ENCODE results near the gene ANXA11.
"Not testable (repeated sequence)": the region's sequence is repeated elsewhere in the genome, so short reads cannot be mapped to it uniquely, and the experiment has no call there.

The ANXA11 gene

DNA sequence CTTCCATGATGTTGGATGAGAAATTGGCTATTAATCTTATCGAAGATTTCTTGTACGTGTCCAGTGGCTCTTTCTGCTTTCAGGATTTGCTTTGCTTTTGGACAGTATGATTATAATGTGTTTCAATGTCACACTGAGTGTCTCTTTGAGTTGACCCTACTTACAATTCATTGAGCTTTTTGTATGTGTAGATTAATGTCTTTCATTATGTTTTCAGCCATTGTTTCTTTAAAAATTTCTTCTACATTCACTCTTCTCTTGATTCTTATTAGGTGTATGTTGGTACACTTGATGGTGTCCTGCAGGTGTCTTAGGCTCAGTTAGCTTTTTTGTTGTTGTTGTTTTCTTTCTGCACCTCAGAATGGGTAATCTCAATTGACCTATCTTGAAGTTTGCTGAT is 56.2 kb downstream of the ANXA11 start:
- no peak overlapping the region for H3K4me3 ChIP-seq (ENCODE audit: low read length in 2 of 2)
- H3K27ac ChIP-seq (ENCODE audit: low read depth in 2 of 2, low read length in 2 of 2), result no peak overlapping the region
- peaks cover 8 to 11% of the 10 kb centered on the region in 2 donors for H3K4me1 ChIP-seq (ENCODE audit: control insufficient read depth in 2 of 2, insufficient read depth in 2 of 2, low read length in 2 of 2)
- H3K9me3 ChIP-seq (ENCODE audit: control insufficient read depth in 2 of 2, low read length in 2 of 2), result peaks cover 0 to 2% of the 10 kb centered on the region in 2 donors
- peaks cover 27 to 35% of the 10 kb centered on the region in 2 donors for H3K36me3 ChIP-seq (ENCODE audit: control insufficient read depth in 2 of 2, insufficient read depth in 2 of 2, low read length in 2 of 2)
- no peaks in the 10 kb centered on the region for H3K27me3 ChIP-seq (ENCODE audit: control insufficient read depth in 2 of 2, insufficient read depth in 2 of 2, low read length in 2 of 2)
- no peak overlapping the region for H3K9ac ChIP-seq (ENCODE audit: low read depth in 1 of 2, low read length in 2 of 2)

DNA sequence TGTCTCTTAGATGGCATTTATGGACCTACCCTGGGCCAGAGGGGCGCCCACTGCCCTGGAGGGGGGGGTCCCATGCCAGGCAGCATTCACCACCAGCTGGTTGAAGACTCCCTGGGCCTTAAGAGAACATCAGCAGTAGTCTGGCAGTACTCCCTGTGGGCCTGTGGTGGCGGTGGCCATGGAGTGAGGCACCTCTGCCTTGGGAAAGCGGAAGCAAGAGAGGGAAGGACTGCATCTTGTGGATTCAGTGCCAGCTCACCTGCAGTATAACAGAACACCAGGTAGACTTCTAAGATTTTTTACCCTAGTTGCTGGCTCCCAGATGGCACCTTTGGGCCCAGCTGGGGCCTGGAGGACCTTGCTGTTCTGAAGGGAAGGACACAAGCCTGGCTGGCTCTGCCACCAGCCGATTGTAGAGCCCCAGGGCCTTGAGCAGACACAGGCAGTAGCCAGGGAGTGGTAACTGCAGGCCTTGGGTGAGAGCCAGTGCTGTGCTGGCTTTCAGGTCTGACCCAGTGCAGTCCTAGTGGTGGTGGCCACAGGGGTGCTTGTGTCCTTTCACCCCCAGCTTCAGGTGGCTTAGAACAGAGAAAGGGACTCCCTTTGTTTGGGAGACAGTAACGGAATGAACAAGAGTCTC is 57.1 kb downstream of the ANXA11 start:
- H3K27ac ChIP-seq (ENCODE audit: low read depth in 2 of 2, low read length in 2 of 2), result no peak overlapping the region
- H3K27me3 ChIP-seq (ENCODE audit: control insufficient read depth in 2 of 2, insufficient read depth in 2 of 2, low read length in 2 of 2), result no peaks in the 10 kb centered on the region
- no peak overlapping the region for H3K4me3 ChIP-seq (ENCODE audit: low read length in 2 of 2)
- peaks cover 12 to 16% of the 10 kb centered on the region in 2 donors for H3K4me1 ChIP-seq (ENCODE audit: control insufficient read depth in 2 of 2, insufficient read depth in 2 of 2, low read length in 2 of 2)
- peaks cover 19 to 29% of the 10 kb centered on the region in 2 donors for H3K36me3 ChIP-seq (ENCODE audit: control insufficient read depth in 2 of 2, insufficient read depth in 2 of 2, low read length in 2 of 2)
- peaks cover 0 to 2% of the 10 kb centered on the region in 2 donors for H3K9me3 ChIP-seq (ENCODE audit: control insufficient read depth in 2 of 2, low read length in 2 of 2)
- no peak overlapping the region for H3K9ac ChIP-seq (ENCODE audit: low read depth in 1 of 2, low read length in 2 of 2)

DNA sequence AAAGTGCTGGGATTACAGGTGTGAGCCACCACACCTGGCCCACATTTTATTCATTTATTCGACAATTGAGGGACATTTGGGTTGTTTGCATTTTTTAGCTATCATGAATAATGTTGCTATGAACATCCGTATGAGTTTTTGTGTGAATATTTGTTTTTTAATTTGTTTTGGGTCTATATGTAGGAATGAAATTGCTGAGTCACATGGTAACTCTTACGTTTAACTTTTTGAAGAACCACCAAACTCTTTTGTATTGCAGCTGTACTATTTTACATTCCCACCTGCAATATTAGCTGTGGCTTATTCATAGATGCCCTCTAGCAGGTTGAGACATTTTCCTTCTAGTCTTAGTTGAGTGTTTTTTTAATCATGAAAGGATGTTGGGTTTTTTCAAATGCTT is 58.4 kb downstream of the ANXA11 start:
- Histone ChIP-seq H3K9me3 (ENCODE audit: control insufficient read depth in 2 of 2, low read length in 2 of 2) (peaks cover 0 to 2% of the 10 kb centered on the region in 2 donors), H3K36me3 (ENCODE audit: control insufficient read depth in 2 of 2, insufficient read depth in 2 of 2, low read length in 2 of 2) (peaks cover 7 to 16% of the 10 kb centered on the region in 2 donors), H3K27me3 (ENCODE audit: control insufficient read depth in 2 of 2, insufficient read depth in 2 of 2, low read length in 2 of 2) (peaks cover 0 to 4% of the 10 kb centered on the region in 2 donors), H3K4me1 (ENCODE audit: control insufficient read depth in 2 of 2, insufficient read depth in 2 of 2, low read length in 2 of 2) (peaks cover 12 to 16% of the 10 kb centered on the region in 2 donors), H3K9ac (ENCODE audit: low read depth in 1 of 2, low read length in 2 of 2) (no peak overlapping the region), H3K4me3 (ENCODE audit: low read length in 2 of 2) (no peak overlapping the region), H3K27ac (ENCODE audit: low read depth in 2 of 2, low read length in 2 of 2) (no peak overlapping the region)

DNA sequence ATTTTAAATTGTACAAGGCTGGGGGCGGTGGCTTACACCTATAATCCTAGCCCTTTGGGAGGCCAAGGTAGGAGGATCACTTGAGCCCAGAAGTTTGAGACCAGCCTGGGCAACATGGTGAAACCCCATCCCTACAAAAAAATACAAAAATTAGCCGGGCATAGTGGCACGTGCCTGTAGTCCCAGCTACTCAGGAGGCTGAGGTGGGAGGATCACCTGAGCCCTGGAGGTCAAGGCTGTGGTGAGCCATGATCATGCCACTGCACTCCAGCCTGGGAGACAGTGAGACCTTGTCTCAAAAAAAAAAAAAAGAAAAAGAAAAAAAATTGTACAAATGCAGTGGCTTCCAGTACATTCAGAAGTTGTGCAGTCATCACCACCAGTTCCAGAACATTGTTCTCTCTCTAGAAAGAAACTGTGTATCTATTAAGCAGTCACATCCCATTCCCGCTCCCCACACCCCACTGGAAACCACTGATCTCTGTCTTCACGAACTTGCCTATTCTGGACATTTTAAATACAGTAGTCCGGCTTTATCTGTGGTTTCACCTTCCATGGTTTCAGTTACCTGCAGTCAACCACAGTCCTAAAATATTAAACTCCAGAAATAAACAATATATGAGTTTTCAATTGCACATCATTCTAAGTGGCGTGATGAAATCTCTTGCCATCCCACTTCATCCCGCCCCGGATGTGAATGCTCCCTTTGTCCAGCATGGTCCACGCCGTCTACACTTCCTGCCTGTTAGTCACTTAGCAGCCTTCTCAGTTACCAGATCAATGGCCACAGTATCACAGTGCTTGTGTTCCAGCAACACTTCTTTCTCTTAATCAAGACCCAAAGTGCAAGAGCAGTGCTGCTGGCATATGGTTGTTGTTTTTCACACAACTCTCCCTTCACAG is 59.7 kb downstream of the ANXA11 start:
- not testable (repeated sequence) for H3K27me3 ChIP-seq (ENCODE audit: control insufficient read depth in 2 of 2, insufficient read depth in 2 of 2, low read length in 2 of 2); H3K9me3 ChIP-seq (ENCODE audit: control insufficient read depth in 2 of 2, low read length in 2 of 2); H3K36me3 ChIP-seq (ENCODE audit: control insufficient read depth in 2 of 2, insufficient read depth in 2 of 2, low read length in 2 of 2); H3K9ac ChIP-seq (ENCODE audit: low read depth in 1 of 2, low read length in 2 of 2); H3K27ac ChIP-seq (ENCODE audit: low read depth in 2 of 2, low read length in 2 of 2); H3K4me3 ChIP-seq (ENCODE audit: low read length in 2 of 2)
- H3K4me1 ChIP-seq (ENCODE audit: control insufficient read depth in 2 of 2, insufficient read depth in 2 of 2, low read length in 2 of 2), result peaks cover 12 to 16% of the 10 kb centered on the region in 2 donors

DNA sequence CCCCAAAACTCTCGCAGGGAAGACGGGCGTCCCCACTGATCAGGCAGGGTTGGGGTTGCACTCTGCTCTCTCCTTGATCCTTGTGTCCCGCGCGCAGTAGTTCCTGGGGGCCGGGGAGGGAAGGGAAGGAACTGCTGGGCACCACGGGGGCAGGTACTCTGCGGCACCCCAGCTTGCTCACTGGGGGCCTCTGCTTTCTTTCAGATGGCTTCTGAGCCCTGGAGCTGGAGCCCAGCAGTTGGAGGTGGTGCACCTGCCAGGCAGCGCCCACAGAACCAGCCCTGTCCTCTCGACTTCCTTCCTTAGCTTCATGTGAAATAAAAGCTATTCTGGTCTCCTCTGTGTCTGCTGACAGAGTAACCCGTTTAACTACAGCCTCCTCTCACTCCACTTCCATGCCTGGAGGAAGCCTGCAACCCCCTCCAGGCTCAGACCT is 60.6 kb downstream of the ANXA11 start:
- H3K4me1 ChIP-seq (ENCODE audit: control insufficient read depth in 2 of 2, insufficient read depth in 2 of 2, low read length in 2 of 2), result peaks cover 12 to 13% of the 10 kb centered on the region in 2 donors
- no peak overlapping the region for H3K4me3 ChIP-seq (ENCODE audit: low read length in 2 of 2)
- H3K27me3 ChIP-seq (ENCODE audit: control insufficient read depth in 2 of 2, insufficient read depth in 2 of 2, low read length in 2 of 2), result peaks cover 0 to 7% of the 10 kb centered on the region in 2 donors
- peak overlapping the region in 1 of 2 donors; percentile 38 for H3K27ac ChIP-seq (ENCODE audit: low read depth in 2 of 2, low read length in 2 of 2)
- peaks cover 0 to 2% of the 10 kb centered on the region in 2 donors for H3K9me3 ChIP-seq (ENCODE audit: control insufficient read depth in 2 of 2, low read length in 2 of 2)
- peaks cover 0 to 10% of the 10 kb centered on the region in 2 donors for H3K36me3 ChIP-seq (ENCODE audit: control insufficient read depth in 2 of 2, insufficient read depth in 2 of 2, low read length in 2 of 2)
- peak overlapping the region; percentile 8 to 40 for H3K9ac ChIP-seq (ENCODE audit: low read depth in 1 of 2, low read length in 2 of 2)

DNA sequence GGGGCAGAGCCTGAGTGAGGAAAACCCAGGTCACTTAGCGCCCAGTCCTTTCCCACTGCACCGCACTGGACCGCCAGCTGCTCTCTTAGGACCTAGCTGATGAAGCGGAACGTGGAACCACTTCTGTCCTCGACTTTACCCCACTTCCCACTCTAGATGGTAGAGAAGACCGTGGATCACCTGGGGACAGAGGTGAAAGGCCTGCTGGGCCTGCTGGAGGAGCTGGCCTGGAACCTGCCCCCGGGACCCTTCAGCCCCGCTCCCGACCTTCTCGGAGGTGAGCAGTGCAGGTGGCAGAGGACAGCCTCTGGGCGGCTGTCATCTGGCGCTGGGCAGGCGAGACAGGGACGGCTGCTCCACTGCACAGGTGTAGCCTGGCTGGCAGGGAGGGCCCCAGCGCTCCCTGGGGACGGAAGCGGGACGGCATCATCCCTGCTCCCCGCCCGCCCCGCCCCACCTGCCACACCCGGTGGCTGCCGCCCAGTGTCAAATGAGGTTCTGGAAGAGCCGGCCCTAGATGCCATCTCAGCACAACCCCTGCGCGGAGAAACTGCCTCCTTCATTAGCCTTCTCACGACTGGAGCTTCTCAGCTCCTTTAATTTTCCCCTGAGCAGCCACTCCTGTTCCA is 61.2 kb downstream of the ANXA11 start:
- Histone ChIP-seq H3K36me3 (ENCODE audit: control insufficient read depth in 2 of 2, insufficient read depth in 2 of 2, low read length in 2 of 2) (peaks cover 0 to 10% of the 10 kb centered on the region in 2 donors), H3K4me1 (ENCODE audit: control insufficient read depth in 2 of 2, insufficient read depth in 2 of 2, low read length in 2 of 2) (peaks cover 12 to 13% of the 10 kb centered on the region in 2 donors), H3K27ac (ENCODE audit: low read depth in 2 of 2, low read length in 2 of 2) (peak overlapping the region; percentile 27 to 38), H3K9me3 (ENCODE audit: control insufficient read depth in 2 of 2, low read length in 2 of 2) (peaks cover 0 to 2% of the 10 kb centered on the region in 2 donors), H3K27me3 (ENCODE audit: control insufficient read depth in 2 of 2, insufficient read depth in 2 of 2, low read length in 2 of 2) (peaks cover 0 to 7% of the 10 kb centered on the region in 2 donors), H3K4me3 (ENCODE audit: low read length in 2 of 2) (peak overlapping the region; percentile 25 to 56), H3K9ac (ENCODE audit: low read depth in 1 of 2, low read length in 2 of 2) (peak overlapping the region; percentile 47 to 64)

DNA sequence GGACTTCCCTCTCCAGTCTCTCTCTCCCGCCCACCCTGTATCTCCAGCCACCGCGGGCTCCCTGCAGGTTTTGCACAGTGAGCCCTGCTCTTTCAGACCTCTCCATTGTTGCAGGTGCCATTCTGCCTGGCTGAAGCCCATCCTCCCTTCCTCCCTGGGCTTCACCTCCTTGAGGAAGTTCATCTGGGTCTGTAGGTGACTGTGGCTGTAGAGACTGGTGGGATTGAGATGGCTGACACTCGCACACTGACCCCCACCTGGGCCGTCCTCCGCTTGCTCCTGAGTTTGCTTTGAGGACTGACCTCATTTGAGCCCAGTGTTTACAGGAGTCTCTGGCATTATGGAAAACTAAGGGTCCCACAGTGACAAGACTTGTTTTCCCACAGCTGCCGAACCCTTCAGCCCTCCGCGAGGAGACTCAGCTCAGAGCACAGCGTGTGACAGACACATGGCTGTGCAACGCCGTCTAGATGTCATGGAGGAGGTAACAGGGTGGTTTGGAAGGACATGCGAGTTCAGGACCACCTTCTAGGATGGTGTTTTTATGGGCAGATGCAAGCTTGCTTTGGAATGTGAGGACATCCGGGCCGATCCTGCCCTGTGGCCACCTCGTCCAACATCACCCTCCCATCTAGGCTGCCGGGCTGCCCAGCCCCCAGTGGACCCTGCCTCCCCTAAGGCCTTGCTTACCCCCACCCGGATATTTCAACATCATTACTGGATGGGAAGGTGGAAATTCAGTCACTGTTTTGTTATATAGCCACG is 63.5 kb downstream of the ANXA11 start:
- H3K36me3 ChIP-seq (ENCODE audit: control insufficient read depth in 2 of 2, insufficient read depth in 2 of 2, low read length in 2 of 2), result no peaks in the 10 kb centered on the region
- H3K4me1 ChIP-seq (ENCODE audit: control insufficient read depth in 2 of 2, insufficient read depth in 2 of 2, low read length in 2 of 2), result peaks cover 12 to 13% of the 10 kb centered on the region in 2 donors
- no peak overlapping the region for H3K4me3 ChIP-seq (ENCODE audit: low read length in 2 of 2)
- H3K27me3 ChIP-seq (ENCODE audit: control insufficient read depth in 2 of 2, insufficient read depth in 2 of 2, low read length in 2 of 2), result peaks cover 0 to 7% of the 10 kb centered on the region in 2 donors
- H3K27ac ChIP-seq (ENCODE audit: low read depth in 2 of 2, low read length in 2 of 2), result no peak overlapping the region
- H3K9ac ChIP-seq (ENCODE audit: low read depth in 1 of 2, low read length in 2 of 2), result no peak overlapping the region
- no peaks in the 10 kb centered on the region for H3K9me3 ChIP-seq (ENCODE audit: control insufficient read depth in 2 of 2, low read length in 2 of 2)

DNA sequence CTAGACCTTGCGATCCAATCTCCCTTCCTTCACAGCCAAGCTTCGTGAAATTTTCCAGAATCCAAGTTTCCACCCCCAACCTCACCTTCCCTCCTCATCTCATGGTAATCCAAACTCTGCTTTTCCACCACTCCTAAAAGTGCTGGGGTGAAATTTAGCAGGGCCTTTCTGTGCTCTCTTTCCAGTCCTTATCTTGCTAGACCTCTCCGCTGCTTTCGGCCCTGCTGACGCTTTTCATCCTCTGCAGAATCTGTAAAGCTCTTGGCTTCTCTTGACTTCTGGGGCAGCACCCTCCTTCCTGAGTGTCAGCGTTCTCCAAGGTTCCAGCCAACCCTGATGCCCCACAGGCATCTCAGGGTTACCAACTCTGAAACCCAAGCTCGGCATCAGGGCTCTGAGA is 65.1 kb downstream of the ANXA11 start:
- peaks cover 12 to 13% of the 10 kb centered on the region in 2 donors for H3K4me1 ChIP-seq (ENCODE audit: control insufficient read depth in 2 of 2, insufficient read depth in 2 of 2, low read length in 2 of 2)
- H3K4me3 ChIP-seq (ENCODE audit: low read length in 2 of 2), result no peak overlapping the region
- no peak overlapping the region for H3K9ac ChIP-seq (ENCODE audit: low read depth in 1 of 2, low read length in 2 of 2)
- no peaks in the 10 kb centered on the region for H3K36me3 ChIP-seq (ENCODE audit: control insufficient read depth in 2 of 2, insufficient read depth in 2 of 2, low read length in 2 of 2)
- no peaks in the 10 kb centered on the region for H3K9me3 ChIP-seq (ENCODE audit: control insufficient read depth in 2 of 2, low read length in 2 of 2)
- H3K27me3 ChIP-seq (ENCODE audit: control insufficient read depth in 2 of 2, insufficient read depth in 2 of 2, low read length in 2 of 2), result peaks cover 0 to 7% of the 10 kb centered on the region in 2 donors
- no peak overlapping the region for H3K27ac ChIP-seq (ENCODE audit: low read depth in 2 of 2, low read length in 2 of 2)

DNA sequence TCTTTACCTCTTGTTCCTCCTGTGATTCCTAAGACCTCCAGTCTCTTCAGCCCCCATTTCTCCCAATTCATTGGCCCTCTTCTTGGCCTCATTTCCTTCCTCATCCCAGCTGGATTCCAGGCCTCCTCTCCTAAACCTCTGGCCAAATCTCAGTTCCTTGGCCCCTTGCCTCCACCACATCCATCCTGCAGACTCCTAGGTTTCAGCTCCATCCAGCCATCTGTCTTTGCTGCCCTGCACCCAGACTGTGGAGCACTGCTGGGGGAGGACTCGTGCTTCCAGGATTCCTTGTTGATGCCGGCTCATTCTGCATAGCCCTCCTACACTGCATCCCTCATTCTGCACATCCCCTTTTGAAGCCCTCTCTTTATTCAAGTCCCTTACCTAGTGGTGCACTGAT is 66.1 kb downstream of the ANXA11 start:
- Histone ChIP-seq H3K27me3 (ENCODE audit: control insufficient read depth in 2 of 2, insufficient read depth in 2 of 2, low read length in 2 of 2) (peaks cover 0 to 7% of the 10 kb centered on the region in 2 donors), H3K4me3 (ENCODE audit: low read length in 2 of 2) (no peak overlapping the region), H3K9ac (ENCODE audit: low read depth in 1 of 2, low read length in 2 of 2) (no peak overlapping the region), H3K9me3 (ENCODE audit: control insufficient read depth in 2 of 2, low read length in 2 of 2) (no peaks in the 10 kb centered on the region), H3K36me3 (ENCODE audit: control insufficient read depth in 2 of 2, insufficient read depth in 2 of 2, low read length in 2 of 2) (no peaks in the 10 kb centered on the region), H3K27ac (ENCODE audit: low read depth in 2 of 2, low read length in 2 of 2) (no peak overlapping the region), H3K4me1 (ENCODE audit: control insufficient read depth in 2 of 2, insufficient read depth in 2 of 2, low read length in 2 of 2) (peaks cover 5 to 6% of the 10 kb centered on the region in 2 donors)
